ENCODE results near the gene ARHGEF11. TPM values are rescaled to one million over a fixed set of nuclear protein-coding genes. Genes with fewer than 3 reads are reported as not detected.

ARHGEF11 gene
- total and polyA plus RNA-seq, 2 donors (not counting 1 experiment from before 2014, with no cell fraction given), result 1.0 to 4.6 TPM

DNA sequence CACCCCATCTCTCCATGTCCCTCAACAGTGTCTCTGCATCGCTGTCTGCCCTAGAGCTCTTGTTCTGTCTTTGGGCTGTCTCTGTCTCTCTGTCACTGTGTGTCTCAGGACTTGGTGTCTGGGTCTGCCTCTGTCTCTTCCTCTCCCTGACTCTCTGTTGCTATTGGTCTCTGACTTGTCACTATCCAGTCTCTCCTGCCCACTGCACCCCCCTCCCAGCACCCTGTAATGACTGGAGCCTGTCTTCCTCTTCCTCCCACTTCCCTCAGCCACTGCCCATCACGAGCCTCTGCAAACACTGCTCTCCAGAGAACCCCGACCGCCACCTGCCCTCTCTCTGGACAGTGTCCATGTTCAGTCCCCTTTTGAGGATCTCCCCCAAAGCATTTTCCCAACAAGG, 139.9 kb downstream of the ARHGEF11 start:
- H3K4me1 ChIP-seq (ENCODE audit: control insufficient read depth in 2 of 2, insufficient read depth in 2 of 2, low read length in 2 of 2), result no peaks in the 10 kb centered on the region
- no peak for TF ChIP-seq CTCF (IDR thresholded peaks at IDR 0.05)
- TF ChIP-seq EZH2 (IDR thresholded peaks at IDR 0.05; ENCODE audit: borderline replicate concordance, insufficient read depth, low read depth, low read length, poor library complexity, severe bottlenecking), result no peak
- WGBS (ENCODE audit: insufficient coverage), result 56% methylated on average over 4 of the region's 4 CpGs
- H3K79me2 ChIP-seq (ENCODE audit: control insufficient read depth, insufficient read depth, low read length), result no peaks in the 10 kb centered on the region
- H4K20me1 ChIP-seq (ENCODE audit: control insufficient read depth, insufficient read depth, low read length, poor library complexity, severe bottlenecking), result no peaks in the 10 kb centered on the region
- H3K9me3 Mint-ChIP-seq (ENCODE audit: insufficient read depth), result no peaks in the 10 kb centered on the region
- H3K27me3 Mint-ChIP-seq, result peaks cover 23% of the 10 kb centered on the region
- no peaks in the 10 kb centered on the region for H3K36me3 ChIP-seq (replicated peaks in 1 of 2; ENCODE audit: control extremely low read depth in 1 of 2, control insufficient read depth in 1 of 2, extremely low read depth in 1 of 2, insufficient read depth in 2 of 2, low read length in 1 of 2)
- peaks cover 0 to 26% (median 1%) of the 10 kb centered on the region in 4 experiments for H3K27me3 ChIP-seq (replicated peaks in 1 of 4; ENCODE audit: control extremely low read depth in 1 of 4, control insufficient read depth in 3 of 4, insufficient read depth in 4 of 4, low read length in 3 of 4)
- peaks cover 0 to 11% (median 0%) of the 10 kb centered on the region in 3 donors for H3K9me3 ChIP-seq (ENCODE audit: control extremely low read depth in 1 of 3, control insufficient read depth in 2 of 3, insufficient read depth in 1 of 3, low read length in 2 of 3)
- H3K9ac ChIP-seq (ENCODE audit: low read length), result no peak overlapping the region
- CTCF ChIA-PET, result no interaction called here
- intact Hi-C loops (cut with micrococcal nuclease), result no loop called here
- no peak for DNase-seq
- POLR2A ChIA-PET, result no interaction called here
- peaks cover 2% of the 10 kb centered on the region for H3K4me1 Mint-ChIP-seq
- H3K27ac Mint-ChIP-seq, result no peak overlapping the region
- no peak overlapping the region for H3K4me3 Mint-ChIP-seq
- H3K4me3 ChIP-seq (ENCODE audit: control extremely low read depth in 1 of 5, extremely low read depth in 1 of 5, insufficient read depth in 1 of 5, low read depth in 2 of 5, low read length in 4 of 5), result no peak overlapping the region
- no peak overlapping the region for H3K4me2 ChIP-seq (replicated peaks; ENCODE audit: low read depth, low read length, poor library complexity, severe bottlenecking)
- ATAC-seq (ENCODE audit: low read depth), result no peak
- H2AFZ ChIP-seq (ENCODE audit: insufficient read depth, low read depth, low read length, poor library complexity, severe bottlenecking), result no peak overlapping the region
- H3K27ac ChIP-seq (ENCODE audit: low read length in 2 of 2), result no peak overlapping the region

GRCh38 chr1:156905176-156905575, 140.4 kb downstream of the ARHGEF11 start:
- POLR2A ChIA-PET, result no interaction called here
- H3K4me2 ChIP-seq (replicated peaks; ENCODE audit: low read depth, low read length, poor library complexity, severe bottlenecking), result no peak overlapping the region
- no peaks in the 10 kb centered on the region for H3K4me1 ChIP-seq (ENCODE audit: control insufficient read depth in 2 of 2, insufficient read depth in 2 of 2, low read length in 2 of 2)
- H3K27me3 ChIP-seq (replicated peaks in 1 of 4; ENCODE audit: control extremely low read depth in 1 of 4, control insufficient read depth in 3 of 4, insufficient read depth in 4 of 4, low read length in 3 of 4), result peaks cover 0 to 23% (median 1%) of the 10 kb centered on the region in 4 experiments
- H3K27ac ChIP-seq (ENCODE audit: low read length in 2 of 2), result no peak overlapping the region
- no peaks in the 10 kb centered on the region for H4K20me1 ChIP-seq (ENCODE audit: control insufficient read depth, insufficient read depth, low read length, poor library complexity, severe bottlenecking)
- no peak for TF ChIP-seq EZH2 (IDR thresholded peaks at IDR 0.05; ENCODE audit: borderline replicate concordance, insufficient read depth, low read depth, low read length, poor library complexity, severe bottlenecking)
- no peak for TF ChIP-seq CTCF (IDR thresholded peaks at IDR 0.05)
- H3K9ac ChIP-seq (ENCODE audit: low read length), result no peak overlapping the region
- Mint-ChIP-seq H3K4me1 (peaks cover 2% of the 10 kb centered on the region), H3K27ac (no peak overlapping the region), H3K9me3 (ENCODE audit: insufficient read depth) (no peaks in the 10 kb centered on the region), H3K4me3 (no peak overlapping the region), H3K27me3 (peaks cover 26% of the 10 kb centered on the region)
- CTCF ChIA-PET, result no interaction called here
- no peak overlapping the region for H2AFZ ChIP-seq (ENCODE audit: insufficient read depth, low read depth, low read length, poor library complexity, severe bottlenecking)
- no peaks in the 10 kb centered on the region for H3K79me2 ChIP-seq (ENCODE audit: control insufficient read depth, insufficient read depth, low read length)
- peaks cover 0 to 11% (median 0%) of the 10 kb centered on the region in 3 donors for H3K9me3 ChIP-seq (ENCODE audit: control extremely low read depth in 1 of 3, control insufficient read depth in 2 of 3, insufficient read depth in 1 of 3, low read length in 2 of 3)
- intact Hi-C loops (cut with micrococcal nuclease), result no loop called here
- 89% methylated on average over 13 of the region's 16 CpGs for WGBS (ENCODE audit: insufficient coverage)
- ATAC-seq (ENCODE audit: low read depth) (no peak), DNase-seq (no peak)
- H3K36me3 ChIP-seq (replicated peaks in 1 of 2; ENCODE audit: control extremely low read depth in 1 of 2, control insufficient read depth in 1 of 2, extremely low read depth in 1 of 2, insufficient read depth in 2 of 2, low read length in 1 of 2), result no peaks in the 10 kb centered on the region
- no peak overlapping the region for H3K4me3 ChIP-seq (ENCODE audit: control extremely low read depth in 1 of 5, extremely low read depth in 1 of 5, insufficient read depth in 1 of 5, low read depth in 2 of 5, low read length in 4 of 5)

All from B cell (primary cell).